ENCODE results near the gene GHDC. TPM values are rescaled to one million over a fixed set of nuclear protein-coding genes. Genes with fewer than 3 reads are reported as not detected.

Gene GHDC
- total and polyA plus RNA-seq, 2 of the 13 experiments (the other 11 are each of a cell fraction or from before 2014, with no cell fraction given) = 15.4 to 22.5 TPM

DNA sequence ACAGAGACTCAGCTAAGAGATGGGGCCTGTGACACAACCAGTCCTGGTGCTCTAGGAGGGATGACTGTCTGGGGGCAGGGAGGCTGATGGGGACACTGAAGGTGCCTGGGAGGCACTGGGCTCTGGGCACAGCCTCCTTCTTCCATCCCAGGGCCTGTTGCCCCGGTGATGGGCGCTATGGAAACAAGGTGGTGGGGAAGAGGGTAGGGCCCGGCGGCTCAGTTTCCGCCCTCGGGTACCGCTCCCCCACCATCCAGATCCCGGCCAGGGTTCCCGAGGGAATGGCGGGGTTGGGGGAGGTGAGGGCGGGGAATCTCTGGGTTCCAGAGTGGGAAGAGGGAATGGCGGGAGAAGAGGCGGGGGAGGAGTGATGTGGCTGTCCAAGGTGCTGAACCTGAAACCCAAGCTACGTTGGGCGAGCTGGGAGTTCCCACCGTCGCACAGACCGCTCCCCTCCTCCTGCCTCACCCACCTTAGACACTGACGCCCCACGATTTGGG, 14.3 kb downstream of the GHDC start (continued):
- TF ChIP-seq, protein P1, sequence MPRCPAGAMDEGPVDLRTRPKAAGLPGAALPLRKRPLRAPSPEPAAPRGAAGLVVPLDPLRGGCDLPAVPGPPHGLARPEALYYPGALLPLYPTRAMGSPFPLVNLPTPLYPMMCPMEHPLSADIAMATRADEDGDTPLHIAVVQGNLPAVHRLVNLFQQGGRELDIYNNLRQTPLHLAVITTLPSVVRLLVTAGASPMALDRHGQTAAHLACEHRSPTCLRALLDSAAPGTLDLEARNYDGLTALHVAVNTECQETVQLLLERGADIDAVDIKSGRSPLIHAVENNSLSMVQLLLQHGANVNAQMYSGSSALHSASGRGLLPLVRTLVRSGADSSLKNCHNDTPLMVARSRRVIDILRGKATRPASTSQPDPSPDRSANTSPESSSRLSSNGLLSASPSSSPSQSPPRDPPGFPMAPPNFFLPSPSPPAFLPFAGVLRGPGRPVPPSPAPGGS (CRISPR knock-in tag; IDR thresholded peaks at IDR 0.05) = peak; percentile 41
- no peak; the same call in 1 of the 2 replicates for TF ChIP-seq HMG20A (CRISPR knock-in tag; IDR thresholded peaks at IDR 0.05; ENCODE audit: borderline replicate concordance)
- no peak for TF ChIP-seq SOX6 (IDR thresholded peaks at IDR 0.05)
- TF ChIP-seq SOX6 (CRISPR knock-in tag; IDR thresholded peaks at IDR 0.05) = no peak
- no peak for TF ChIP-seq ZNF703 (CRISPR knock-in tag; IDR thresholded peaks at IDR 0.05; ENCODE audit: borderline replicate concordance)
- TF ChIP-seq ZIK1 (CRISPR knock-in tag; IDR thresholded peaks at IDR 0.05; ENCODE audit: borderline replicate concordance, low read depth) = peak; percentile 68; the same call in 1 of the 2 replicates
- no peak for TF ChIP-seq KMT2A (CRISPR knock-in tag; IDR thresholded peaks at IDR 0.05)
- peak in 1 of 2 experiments; percentile 10; a peak in 1 of 4 replicates for TF ChIP-seq EP300 (IDR thresholded peaks at IDR 0.05; ENCODE audit: low read depth in 2 of 2, low read length in 2 of 2)
- TF ChIP-seq EP300 (CRISPR knock-in tag; IDR thresholded peaks at IDR 0.05; ENCODE audit: borderline replicate concordance) = no peak
- TF ChIP-seq PTBP1 (IDR thresholded peaks at IDR 0.05; ENCODE audit: low read depth, low read length, poor library complexity, severe bottlenecking) = peak; percentile 14
- no peak; the same call in 1 of the 2 replicates for TF ChIP-seq GPN1 (CRISPR knock-in tag; IDR thresholded peaks at IDR 0.05; ENCODE audit: borderline replicate concordance)
- TF ChIP-seq SMARCC2 (IDR thresholded peaks at IDR 0.05) = no peak
- TF ChIP-seq SRF (IDR thresholded peaks at IDR 0.05; ENCODE audit: low read depth, low read length) = no peak
- TF ChIP-seq AGO1 (IDR thresholded peaks at IDR 0.05; ENCODE audit: low read depth, low read length, poor library complexity, severe bottlenecking) = no peak
- no peak for TF ChIP-seq ZNF83 (CRISPR knock-in tag; IDR thresholded peaks at IDR 0.05; ENCODE audit: borderline replicate concordance)
- TF ChIP-seq ELF3 (CRISPR knock-in tag; IDR thresholded peaks at IDR 0.05) = peak; percentile 84
- no peak for TF ChIP-seq POLR2A (IDR thresholded peaks at IDR 0.05; ENCODE audit: insufficient read depth in 1 of 2, low read depth in 2 of 2, low read length in 2 of 2)
- peak; percentile 98 for TF ChIP-seq TSC22D2 (CRISPR knock-in tag; IDR thresholded peaks at IDR 0.05; ENCODE audit: borderline replicate concordance)
- peak; percentile 86 for TF ChIP-seq KMT2B (CRISPR knock-in tag; IDR thresholded peaks at IDR 0.05)
- 0 out of 2 replicates have a peak, but pooled peaks have one; percentile 48 for TF ChIP-seq ZNF547 (CRISPR knock-in tag; IDR thresholded peaks at IDR 0.05)
- TF ChIP-seq ZNF432 (CRISPR knock-in tag; IDR thresholded peaks at IDR 0.05; ENCODE audit: borderline replicate concordance) = 0 out of 2 replicates have a peak, but pooled peaks have one; percentile 5
- peak; percentile 50; the same call in 1 of the 2 replicates for TF ChIP-seq SOX5 (CRISPR knock-in tag; IDR thresholded peaks at IDR 0.05; ENCODE audit: borderline replicate concordance)
- peak; percentile 52; the same call in 1 of the 2 replicates for TF ChIP-seq ZNF546 (CRISPR knock-in tag; conservative IDR thresholded peaks at IDR 0.05)
- TF ChIP-seq, protein P2, sequence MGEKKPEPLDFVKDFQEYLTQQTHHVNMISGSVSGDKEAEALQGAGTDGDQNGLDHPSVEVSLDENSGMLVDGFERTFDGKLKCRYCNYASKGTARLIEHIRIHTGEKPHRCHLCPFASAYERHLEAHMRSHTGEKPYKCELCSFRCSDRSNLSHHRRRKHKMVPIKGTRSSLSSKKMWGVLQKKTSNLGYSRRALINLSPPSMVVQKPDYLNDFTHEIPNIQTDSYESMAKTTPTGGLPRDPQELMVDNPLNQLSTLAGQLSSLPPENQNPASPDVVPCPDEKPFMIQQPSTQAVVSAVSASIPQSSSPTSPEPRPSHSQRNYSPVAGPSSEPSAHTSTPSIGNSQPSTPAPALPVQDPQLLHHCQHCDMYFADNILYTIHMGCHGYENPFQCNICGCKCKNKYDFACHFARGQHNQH (CRISPR knock-in tag; IDR thresholded peaks at IDR 0.05) = peak; percentile 70; the same call in 1 of the 2 replicates
- TF ChIP-seq, protein P3, sequence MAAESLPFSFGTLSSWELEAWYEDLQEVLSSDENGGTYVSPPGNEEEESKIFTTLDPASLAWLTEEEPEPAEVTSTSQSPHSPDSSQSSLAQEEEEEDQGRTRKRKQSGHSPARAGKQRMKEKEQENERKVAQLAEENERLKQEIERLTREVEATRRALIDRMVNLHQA (CRISPR knock-in tag; IDR thresholded peaks at IDR 0.05) = no peak
- TF ChIP-seq, protein P4, sequence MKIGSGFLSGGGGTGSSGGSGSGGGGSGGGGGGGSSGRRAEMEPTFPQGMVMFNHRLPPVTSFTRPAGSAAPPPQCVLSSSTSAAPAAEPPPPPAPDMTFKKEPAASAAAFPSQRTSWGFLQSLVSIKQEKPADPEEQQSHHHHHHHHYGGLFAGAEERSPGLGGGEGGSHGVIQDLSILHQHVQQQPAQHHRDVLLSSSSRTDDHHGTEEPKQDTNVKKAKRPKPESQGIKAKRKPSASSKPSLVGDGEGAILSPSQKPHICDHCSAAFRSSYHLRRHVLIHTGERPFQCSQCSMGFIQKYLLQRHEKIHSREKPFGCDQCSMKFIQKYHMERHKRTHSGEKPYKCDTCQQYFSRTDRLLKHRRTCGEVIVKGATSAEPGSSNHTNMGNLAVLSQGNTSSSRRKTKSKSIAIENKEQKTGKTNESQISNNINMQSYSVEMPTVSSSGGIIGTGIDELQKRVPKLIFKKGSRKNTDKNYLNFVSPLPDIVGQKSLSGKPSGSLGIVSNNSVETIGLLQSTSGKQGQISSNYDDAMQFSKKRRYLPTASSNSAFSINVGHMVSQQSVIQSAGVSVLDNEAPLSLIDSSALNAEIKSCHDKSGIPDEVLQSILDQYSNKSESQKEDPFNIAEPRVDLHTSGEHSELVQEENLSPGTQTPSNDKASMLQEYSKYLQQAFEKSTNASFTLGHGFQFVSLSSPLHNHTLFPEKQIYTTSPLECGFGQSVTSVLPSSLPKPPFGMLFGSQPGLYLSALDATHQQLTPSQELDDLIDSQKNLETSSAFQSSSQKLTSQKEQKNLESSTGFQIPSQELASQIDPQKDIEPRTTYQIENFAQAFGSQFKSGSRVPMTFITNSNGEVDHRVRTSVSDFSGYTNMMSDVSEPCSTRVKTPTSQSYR (CRISPR knock-in tag; IDR thresholded peaks at IDR 0.05; ENCODE audit: borderline replicate concordance) = peak; percentile 89
- TF ChIP-seq ZSCAN12 (CRISPR knock-in tag; IDR thresholded peaks at IDR 0.05) = peak; percentile 92; the same call in 1 of the 2 replicates
